GM19324 (cell line): ENCODE results near the gene PPP2R1A.

Experiments
- ATAC-seq: cut with Tn5 transposase; IDR thresholded peaks from one replicate; pipeline ENCODE4 v1.9.1; 2021; ENCODE audit warnings: mild to moderate bottlenecking, moderate library complexity; ENCODE audit not compliant: unreplicated experiment, low FRiP score

The PPP2R1A gene

GRCh38 chr19:52189735-52190486 lies at the start of gene PPP2R1A:
Gene PPP2R1A (plus strand): TSS chr19:52190052. CDS start chr19:52190097, 45 bp downstream.
- ATAC-seq, result peak; percentile 95

GRCh38 chr19:52141203-52141602 lies 48.6 kb upstream of the PPP2R1A start:
- no peak for ATAC-seq

- no peak for ATAC-seq
Observed at GRCh38 chr19:52142001-52142595, 47.8 kb upstream of the PPP2R1A start.

- ATAC-seq, result no peak
Observed at GRCh38 chr19:52148256-52148655, 41.6 kb upstream of the PPP2R1A start.

GRCh38 chr19:52155596-52156359 lies 34.1 kb upstream of the PPP2R1A start:
- no peak for ATAC-seq

- ATAC-seq, result no peak
Observed at GRCh38 chr19:52170304-52170703, 19.5 kb upstream of the PPP2R1A start.

GRCh38 chr19:52170863-52171320 lies 19.0 kb upstream of the PPP2R1A start:
- ATAC-seq, result peak; percentile 28

GRCh38 chr19:52171321-52172169 lies 18.3 kb upstream of the PPP2R1A start, which contains the start of gene ZNF836:
Gene ZNF836 (minus strand): TSS chr19:52171621. CDS start chr19:52168072, 3,549 bp downstream.
- ATAC-seq, result peak; percentile 81

GRCh38 chr19:52172347-52172746 lies 17.5 kb upstream of the PPP2R1A start:
- ATAC-seq, result no peak

GRCh38 chr19:52176574-52176973 lies 13.3 kb upstream of the PPP2R1A start:
- no peak for ATAC-seq

GRCh38 chr19:52187407-52187806 lies 2.4 kb upstream of the PPP2R1A start:
- no peak for ATAC-seq

- peak; percentile 3 for ATAC-seq
Observed at GRCh38 chr19:52188822-52189734, 774 bp upstream of the PPP2R1A start.

GRCh38 chr19:52190487-52191293 lies 838 bp downstream of the PPP2R1A start:
- ATAC-seq, result no peak

GRCh38 chr19:52191389-52191788 lies 1.5 kb downstream of the PPP2R1A start:
- ATAC-seq, result no peak

- no peak for ATAC-seq
Observed at GRCh38 chr19:52191951-52192350, 2.1 kb downstream of the PPP2R1A start.

- ATAC-seq, result no peak
Observed at GRCh38 chr19:52196256-52196967, 6.6 kb downstream of the PPP2R1A start.

GRCh38 chr19:52197964-52198363 lies 8.1 kb downstream of the PPP2R1A start:
- no peak for ATAC-seq

- no peak for ATAC-seq
Observed at GRCh38 chr19:52198678-52199077, 8.8 kb downstream of the PPP2R1A start.
